Activated naive CD8-positive, alpha-beta T cell treated with anti-CD3 and anti-CD28 coated beads, Interleukin-2, amount 10 ng/mL, durations not matched to agents 7 days and 5 days (primary cell): ENCODE results near the gene MEGF9. TPM values are rescaled to one million over a fixed set of nuclear protein-coding genes. Genes with fewer than 3 reads are reported as not detected.
"Not testable (repeated sequence)": the region's sequence is repeated elsewhere in the genome, so short reads cannot be mapped to it uniquely, and the experiment has no call there.

Experiments used
- ATAC-seq: fragments of 150-1000 bp; cut with Tn5 transposase; one replicate; pipeline ENCODE4 v1.10.0; 2021; ENCODE audit warnings: low read depth, moderate library complexity
- POLR2A ChIA-PET: fragments of 350-600 bp; sonication (Branson Sonifier 250); formaldehyde crosslinking; loops from one replicate; lab custom pipeline; 2021; ENCODE audit warnings: antibody characterized with exemption; lab: Charles Lee
- DNase-seq: peaks from one replicate; pipeline ENCODE4 v3.0.0; 2021
- H3K27ac Mint-ChIP-seq: one replicate; pipeline ENCODE4 v1.8.0; 2022; ENCODE audit warnings: mild to moderate bottlenecking, mixed read lengths
- H3K27me3 Mint-ChIP-seq: one replicate; pipeline ENCODE4 v1.8.0; 2022; ENCODE audit warnings: mild to moderate bottlenecking, moderate library complexity, mixed read lengths
- H3K36me3 Mint-ChIP-seq: one replicate; pipeline ENCODE4 v1.8.0; 2021; ENCODE audit warnings: mild to moderate bottlenecking, mixed read lengths
- H3K4me1 Mint-ChIP-seq: one replicate; pipeline ENCODE4 v1.8.0; 2021; ENCODE audit warnings: mixed read lengths
- H3K4me3 Mint-ChIP-seq: one replicate; pipeline ENCODE4 v1.8.0; 2022; ENCODE audit warnings: mild to moderate bottlenecking, moderate library complexity, mixed read lengths
- H3K9me3 Mint-ChIP-seq: one replicate; pipeline ENCODE4 v1.8.0; 2021; ENCODE audit warnings: mixed read lengths
- total RNA-seq, 2 experiments: library from RNA; stranded (reverse); gene quantifications; one replicate each; pipeline ENCODE4 v1.2.3, GENCODE V29; 2021

MEGF9 gene
- total RNA-seq, 2 experiments from 2014 or later = 10.3 to 11.0 TPM

GRCh38 chr9:120655005-120655622 is 59.2 kb downstream of the MEGF9 start:
- POLR2A ChIA-PET = interaction anchor here (0.7 kb wide), 1 partner anchor 60 kb away, joined by 3 read pairs; no protein-coding TSS in a partner anchor
- peaks cover 6% of the 10 kb centered on the region for H3K4me1 Mint-ChIP-seq
- ATAC-seq = no peak
- no peaks in the 10 kb centered on the region for H3K9me3 Mint-ChIP-seq
- H3K27ac Mint-ChIP-seq = no peak overlapping the region
- H3K4me3 Mint-ChIP-seq = no peak overlapping the region
- H3K27me3 Mint-ChIP-seq = no peaks in the 10 kb centered on the region
- peaks cover 2% of the 10 kb centered on the region for H3K36me3 Mint-ChIP-seq
- DNase-seq = no peak

- no peaks in the 10 kb centered on the region for H3K9me3 Mint-ChIP-seq
- no peak overlapping the region for H3K4me3 Mint-ChIP-seq
- DNase-seq = no peak
- peaks cover 2% of the 10 kb centered on the region for H3K36me3 Mint-ChIP-seq
- no peaks in the 10 kb centered on the region for H3K27me3 Mint-ChIP-seq
- POLR2A ChIA-PET = no interaction called here
- no peak overlapping the region for H3K27ac Mint-ChIP-seq
- H3K4me1 Mint-ChIP-seq = peaks cover 6% of the 10 kb centered on the region
- ATAC-seq = no peak
These were observed 60.0 kb downstream of the MEGF9 start for GRCh38 chr9:120654272-120654671.

GRCh38 chr9:120653762-120654161 is 60.5 kb downstream of the MEGF9 start:
- no peaks in the 10 kb centered on the region for H3K9me3 Mint-ChIP-seq
- no peaks in the 10 kb centered on the region for H3K27me3 Mint-ChIP-seq
- H3K36me3 Mint-ChIP-seq = peaks cover 2% of the 10 kb centered on the region
- POLR2A ChIA-PET = no interaction called here
- H3K27ac Mint-ChIP-seq = no peak overlapping the region
- no peak overlapping the region for H3K4me3 Mint-ChIP-seq
- ATAC-seq (no peak), DNase-seq (no peak)
- H3K4me1 Mint-ChIP-seq = peaks cover 6% of the 10 kb centered on the region

GRCh38 chr9:120652934-120653333 is 61.3 kb downstream of the MEGF9 start:
- ATAC-seq = no peak
- H3K36me3 Mint-ChIP-seq = peaks cover under 1% of the 10 kb centered on the region
- no peak overlapping the region for H3K27ac Mint-ChIP-seq
- H3K4me1 Mint-ChIP-seq = peaks cover 6% of the 10 kb centered on the region
- H3K4me3 Mint-ChIP-seq = no peak overlapping the region
- POLR2A ChIA-PET = interaction anchor here (1.0 kb wide), 1 partner anchor 273 kb away, joined by 3 read pairs; no protein-coding TSS in a partner anchor
- no peak for DNase-seq
- H3K27me3 Mint-ChIP-seq = no peaks in the 10 kb centered on the region
- no peaks in the 10 kb centered on the region for H3K9me3 Mint-ChIP-seq

- H3K36me3 Mint-ChIP-seq = no peaks in the 10 kb centered on the region
- POLR2A ChIA-PET = no interaction called here
- H3K27ac Mint-ChIP-seq = no peak overlapping the region
- no peak overlapping the region for H3K4me3 Mint-ChIP-seq
- H3K4me1 Mint-ChIP-seq = peaks cover 5% of the 10 kb centered on the region
- DNase-seq (no peak), ATAC-seq (no peak)
- H3K27me3 Mint-ChIP-seq = no peaks in the 10 kb centered on the region
- H3K9me3 Mint-ChIP-seq = no peaks in the 10 kb centered on the region
These were observed 63.9 kb downstream of the MEGF9 start for GRCh38 chr9:120650352-120650751.

- H3K4me1 Mint-ChIP-seq = peaks cover 1% of the 10 kb centered on the region
- no peak for DNase-seq
- H3K27ac Mint-ChIP-seq = no peak overlapping the region
- no peaks in the 10 kb centered on the region for H3K27me3 Mint-ChIP-seq
- no peaks in the 10 kb centered on the region for H3K9me3 Mint-ChIP-seq
- POLR2A ChIA-PET = no interaction called here
- no peak overlapping the region for H3K4me3 Mint-ChIP-seq
- peaks cover 3% of the 10 kb centered on the region for H3K36me3 Mint-ChIP-seq
- ATAC-seq = no peak
These were observed 65.6 kb downstream of the MEGF9 start for GRCh38 chr9:120648581-120649197.

- Mint-ChIP-seq H3K36me3 (peaks cover 10% of the 10 kb centered on the region), H3K27me3 (no peaks in the 10 kb centered on the region), H3K4me1 (peaks cover 1% of the 10 kb centered on the region), H3K9me3 (peaks cover under 1% of the 10 kb centered on the region), H3K27ac (no peak overlapping the region), H3K4me3 (no peak overlapping the region)
- DNase-seq = no peak
- POLR2A ChIA-PET = no interaction called here
- no peak for ATAC-seq
These were observed 67.3 kb downstream of the MEGF9 start for GRCh38 chr9:120646948-120647347.

GRCh38 chr9:120645760-120646159 is 68.5 kb downstream of the MEGF9 start:
- no peaks in the 10 kb centered on the region for H3K27me3 Mint-ChIP-seq
- POLR2A ChIA-PET = no interaction called here
- DNase-seq (no peak), ATAC-seq (no peak)
- H3K4me1 Mint-ChIP-seq = peaks cover 1% of the 10 kb centered on the region
- H3K27ac Mint-ChIP-seq = no peak overlapping the region
- peaks cover 3% of the 10 kb centered on the region for H3K9me3 Mint-ChIP-seq
- no peak overlapping the region for H3K4me3 Mint-ChIP-seq
- peaks cover 11% of the 10 kb centered on the region for H3K36me3 Mint-ChIP-seq

GRCh38 chr9:120643061-120643460 is 71.2 kb downstream of the MEGF9 start:
- no peak overlapping the region for H3K4me3 Mint-ChIP-seq
- peaks cover 3% of the 10 kb centered on the region for H3K9me3 Mint-ChIP-seq
- no peaks in the 10 kb centered on the region for H3K4me1 Mint-ChIP-seq
- H3K27ac Mint-ChIP-seq = no peak overlapping the region
- POLR2A ChIA-PET = no interaction called here
- H3K27me3 Mint-ChIP-seq = no peaks in the 10 kb centered on the region
- no peak for ATAC-seq
- DNase-seq = no peak
- H3K36me3 Mint-ChIP-seq = peaks cover 11% of the 10 kb centered on the region

- DNase-seq (no peak), ATAC-seq (no peak)
- H3K9me3 Mint-ChIP-seq = peaks cover 3% of the 10 kb centered on the region
- no peaks in the 10 kb centered on the region for H3K4me1 Mint-ChIP-seq
- no peak overlapping the region for H3K27ac Mint-ChIP-seq
- POLR2A ChIA-PET = no interaction called here
- H3K36me3 Mint-ChIP-seq = peaks cover 11% of the 10 kb centered on the region
- H3K27me3 Mint-ChIP-seq = no peaks in the 10 kb centered on the region
- H3K4me3 Mint-ChIP-seq = no peak overlapping the region
These were observed 72.0 kb downstream of the MEGF9 start for GRCh38 chr9:120642129-120642770.

- H3K36me3 Mint-ChIP-seq = peaks cover 15% of the 10 kb centered on the region
- H3K4me1 Mint-ChIP-seq, H3K4me3 Mint-ChIP-seq, H3K9me3 Mint-ChIP-seq, DNase-seq, H3K27me3 Mint-ChIP-seq, POLR2A ChIA-PET, ATAC-seq, H3K27ac Mint-ChIP-seq: not testable (repeated sequence)
These were observed 73.4 kb downstream of the MEGF9 start for GRCh38 chr9:120640874-120641273.

- peaks cover 5% of the 10 kb centered on the region for H3K9me3 Mint-ChIP-seq
- no peak overlapping the region for H3K27ac Mint-ChIP-seq
- no peaks in the 10 kb centered on the region for H3K4me1 Mint-ChIP-seq
- POLR2A ChIA-PET = no interaction called here
- ATAC-seq (no peak), DNase-seq (no peak)
- H3K27me3 Mint-ChIP-seq = no peaks in the 10 kb centered on the region
- peaks cover 19% of the 10 kb centered on the region for H3K36me3 Mint-ChIP-seq
- H3K4me3 Mint-ChIP-seq = no peak overlapping the region
These were observed 73.9 kb downstream of the MEGF9 start for GRCh38 chr9:120640380-120640779.

- no peaks in the 10 kb centered on the region for H3K4me1 Mint-ChIP-seq
- H3K36me3 Mint-ChIP-seq = peaks cover 25% of the 10 kb centered on the region
- ATAC-seq (no peak), DNase-seq (no peak)
- peaks cover 12% of the 10 kb centered on the region for H3K9me3 Mint-ChIP-seq
- POLR2A ChIA-PET = no interaction called here
- no peaks in the 10 kb centered on the region for H3K27me3 Mint-ChIP-seq
- no peak overlapping the region for H3K27ac Mint-ChIP-seq
- no peak overlapping the region for H3K4me3 Mint-ChIP-seq
These were observed 76.4 kb downstream of the MEGF9 start for GRCh38 chr9:120637919-120638318.
